ENCODE results near the gene GMPPB.
A peak's percentile ranks its signal among the peaks of the same experiment; 100 is the strongest.
"Not testable (repeated sequence)": the region's sequence is repeated elsewhere in the genome, so short reads cannot be mapped to it uniquely, and the experiment has no call there.

Gene GMPPB

GRCh38 chr3:49691481-49691880, 32.3 kb downstream of the GMPPB start:
- DNase-seq (ENCODE audit: low read depth in 3 of 3) = not testable (repeated sequence)

- not testable (repeated sequence) for DNase-seq (ENCODE audit: low read depth in 3 of 3)
These were observed 32.9 kb downstream of the GMPPB start for GRCh38 chr3:49690856-49691255.

GRCh38 chr3:49689908-49690624, 33.7 kb downstream of the GMPPB start:
- DNase-seq (ENCODE audit: low read depth in 3 of 3) = not testable (repeated sequence)

GRCh38 chr3:49689046-49689907, 34.5 kb downstream of the GMPPB start, which contains the start of the genes MST1 and RNF123:
Gene MST1 (minus strand): TSS chr3:49689474. CDS start chr3:49688691, 783 bp downstream.
Gene RNF123 (plus strand): TSS chr3:49689557. CDS start chr3:49691166, 1,609 bp downstream.
- DNase-seq (ENCODE audit: low read depth in 3 of 3) = peak; percentile 84 to 89 (median 86)

- not testable (repeated sequence) for DNase-seq (ENCODE audit: low read depth in 3 of 3)
These were observed 35.3 kb downstream of the GMPPB start for GRCh38 chr3:49688338-49689045.

GRCh38 chr3:49687424-49687795, 36.3 kb downstream of the GMPPB start:
- not testable (repeated sequence) for DNase-seq (ENCODE audit: low read depth in 3 of 3)

GRCh38 chr3:49686769-49687423, 36.9 kb downstream of the GMPPB start:
- peak in 1 of 3 experiments; percentile 61 for DNase-seq (ENCODE audit: low read depth in 3 of 3)

GRCh38 chr3:49686346-49686745, 37.4 kb downstream of the GMPPB start:
- not testable (repeated sequence) for DNase-seq (ENCODE audit: low read depth in 3 of 3)

GRCh38 chr3:49685846-49686245, 37.9 kb downstream of the GMPPB start:
- DNase-seq (ENCODE audit: low read depth in 3 of 3) = peak in 1 of 3 experiments; percentile 16

GRCh38 chr3:49685103-49685502, 38.6 kb downstream of the GMPPB start:
- not testable (repeated sequence) for DNase-seq (ENCODE audit: low read depth in 3 of 3)

- not testable (repeated sequence) for DNase-seq (ENCODE audit: low read depth in 3 of 3)
These were observed 39.3 kb downstream of the GMPPB start for GRCh38 chr3:49684453-49684852.

GRCh38 chr3:49683162-49683561, 40.6 kb downstream of the GMPPB start:
- DNase-seq (ENCODE audit: low read depth in 3 of 3) = no peak

- no peak for DNase-seq (ENCODE audit: low read depth in 3 of 3)
These were observed 42.2 kb downstream of the GMPPB start for GRCh38 chr3:49681543-49681942.

GRCh38 chr3:49681232-49681522, 42.6 kb downstream of the GMPPB start:
- no peak for DNase-seq (ENCODE audit: low read depth in 3 of 3)

GRCh38 chr3:49680493-49681231, 43.1 kb downstream of the GMPPB start:
- DNase-seq (ENCODE audit: low read depth in 3 of 3) = no peak

- DNase-seq (ENCODE audit: low read depth in 3 of 3) = no peak
These were observed 47.8 kb downstream of the GMPPB start for GRCh38 chr3:49675912-49676311.

GRCh38 chr3:49674497-49674983, 49.2 kb downstream of the GMPPB start:
- peak in 1 of 3 experiments; percentile 26 for DNase-seq (ENCODE audit: low read depth in 3 of 3)

GRCh38 chr3:49673715-49674496, 49.8 kb downstream of the GMPPB start, which contains the start of gene APEH:
Gene APEH (plus strand): TSS chr3:49674351. CDS start chr3:49674402, 51 bp downstream.
- peak; percentile 95 to 99 (median 96) for DNase-seq (ENCODE audit: low read depth in 3 of 3)

GRCh38 chr3:49673121-49673714, 50.5 kb downstream of the GMPPB start:
- DNase-seq (ENCODE audit: low read depth in 3 of 3) = peak in 1 of 3 experiments; percentile 37

Data from stimulated activated CD4-positive, alpha-beta T cell treated with anti-CD3 and anti-CD28 coated beads, TNF-alpha, amount 100 ng/mL, for 24 hours (primary cell).